GM19452 (cell line): ENCODE measurements around the gene PDE4B.
"Not testable (repeated sequence)": the region's sequence is repeated elsewhere in the genome, so short reads cannot be mapped to it uniquely, and the experiment has no call there.

Source experiments
- ATAC-seq: cut with Tn5 transposase; IDR thresholded peaks from one replicate; pipeline ENCODE4 v1.9.1; 2021; ENCODE audit not compliant: unreplicated experiment

PDE4B gene

DNA sequence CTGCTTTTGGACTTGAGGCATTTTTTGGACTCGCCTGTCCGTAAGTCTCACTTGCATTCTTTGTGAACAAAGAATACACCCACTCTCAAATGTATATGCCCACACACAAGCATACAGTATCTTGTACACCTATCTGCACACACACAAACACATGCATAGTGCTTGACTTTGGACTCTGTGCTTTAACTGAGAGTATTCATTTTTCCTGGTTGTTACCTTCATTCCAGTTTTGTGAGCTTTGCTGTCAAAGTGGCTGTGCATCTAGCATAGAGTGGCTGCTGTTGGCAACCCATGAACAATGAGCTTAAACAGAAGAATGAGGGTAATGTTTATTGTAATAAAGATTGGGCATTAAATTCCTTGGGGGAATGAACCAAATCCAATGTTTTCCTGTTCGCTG, 199.0 kb downstream of the PDE4B start:
- no peak for ATAC-seq

DNA sequence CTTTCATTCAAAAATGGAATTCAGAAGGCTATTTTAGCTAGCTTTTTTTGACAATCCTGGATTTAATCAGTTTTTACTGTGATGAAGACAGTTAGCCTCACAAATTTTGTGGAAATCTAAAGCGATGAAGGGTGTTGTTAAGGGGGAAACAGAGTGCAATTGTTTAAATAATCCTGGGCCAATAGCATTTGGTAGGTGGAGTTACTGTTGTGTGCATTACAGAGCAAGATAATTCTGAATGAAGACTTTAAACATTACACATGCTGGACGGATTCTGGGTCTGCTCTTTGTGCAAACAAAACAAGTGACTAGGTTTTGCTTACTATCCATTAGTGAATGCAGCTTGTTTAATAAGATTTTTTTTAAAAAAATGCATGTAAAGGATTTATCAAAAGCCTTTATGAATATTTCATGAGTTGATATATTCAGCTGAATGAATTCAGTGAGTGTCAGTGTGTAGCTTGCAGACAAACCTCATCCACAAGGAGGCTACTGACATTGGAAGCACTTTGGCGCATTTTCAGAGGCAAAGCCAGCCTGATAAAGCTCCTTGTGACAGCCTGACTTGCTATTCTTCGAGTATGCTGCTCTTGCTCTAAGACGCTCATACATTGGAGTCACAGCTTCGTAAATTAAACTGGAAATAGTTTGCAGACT, 199.6 kb downstream of the PDE4B start:
- no peak for ATAC-seq

DNA sequence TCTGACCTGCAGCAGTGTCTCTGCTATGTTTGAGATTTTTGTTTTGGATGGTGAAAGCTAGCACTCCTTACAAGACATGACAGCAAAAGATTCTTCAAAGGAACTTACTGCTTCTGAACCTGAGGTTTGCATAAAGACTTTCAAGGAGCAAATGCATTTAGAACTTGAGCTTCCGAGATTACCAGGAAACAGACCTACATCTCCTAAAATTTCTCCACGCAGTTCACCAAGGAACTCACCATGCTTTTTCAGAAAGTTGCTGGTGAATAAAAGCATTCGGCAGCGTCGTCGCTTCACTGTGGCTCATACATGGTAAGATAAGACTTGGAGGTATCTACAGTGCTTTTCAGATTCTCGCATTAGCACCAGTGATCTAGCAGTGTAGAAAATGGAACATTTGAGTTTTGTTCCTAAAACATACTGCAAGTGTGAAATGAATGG, 200.2 kb downstream of the PDE4B start:
- no peak for ATAC-seq

DNA sequence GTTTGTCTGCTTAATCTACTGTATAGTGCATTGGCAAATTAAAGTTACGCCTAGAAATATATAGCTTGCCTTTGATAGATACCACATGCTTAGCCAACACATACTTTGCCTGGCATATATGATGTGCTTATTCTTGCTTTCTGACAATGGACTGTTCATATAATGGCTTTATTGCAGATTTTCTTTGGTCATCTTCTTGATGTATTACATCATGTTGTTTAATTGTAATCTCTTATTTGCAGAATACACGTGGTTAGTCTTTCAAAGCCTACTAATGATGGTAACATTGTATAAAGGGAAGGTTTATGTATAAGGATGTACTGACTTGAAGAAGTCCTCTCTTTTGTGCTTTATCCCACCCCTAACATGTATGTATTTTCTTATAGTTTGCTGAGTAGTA, 201.5 kb downstream of the PDE4B start:
- no peak for ATAC-seq

DNA sequence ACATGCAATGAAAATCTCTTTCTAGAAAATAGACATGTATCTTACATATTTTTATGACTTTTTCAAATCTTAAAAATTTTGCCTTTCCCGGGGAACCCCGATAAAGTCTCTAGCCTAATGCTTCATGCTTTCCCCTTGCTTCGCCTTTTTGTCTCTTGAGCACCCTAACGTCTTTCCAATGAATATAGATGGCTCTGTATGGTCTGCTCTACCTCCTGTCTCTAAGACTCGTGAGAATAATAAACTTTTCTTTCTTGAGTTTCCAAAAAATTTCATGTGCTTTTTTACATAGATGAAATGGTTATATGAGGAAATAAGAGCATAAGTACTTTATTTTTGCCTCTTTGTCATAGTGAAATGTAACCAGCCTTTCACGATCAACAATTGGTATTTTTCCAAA, 202.6 kb downstream of the PDE4B start:
- ATAC-seq, result no peak

DNA sequence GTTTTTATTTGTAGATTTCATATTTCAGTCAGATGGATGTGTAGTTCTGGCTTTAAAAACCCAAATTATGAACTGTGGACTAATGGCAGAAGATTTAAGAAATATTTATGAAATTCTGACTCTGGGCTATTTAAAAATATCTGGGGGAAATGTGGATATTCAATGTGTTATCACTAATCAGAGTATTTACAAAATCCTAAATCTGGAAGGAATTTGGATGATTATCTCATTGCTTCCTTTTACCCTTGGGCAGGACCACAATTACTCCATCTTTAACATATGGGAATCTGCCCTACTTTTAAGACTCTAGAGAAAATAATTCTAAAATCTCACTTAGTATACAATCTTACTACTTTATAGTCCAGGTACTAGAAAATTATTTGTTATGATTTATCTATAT, 203.2 kb downstream of the PDE4B start:
- no peak for ATAC-seq

DNA sequence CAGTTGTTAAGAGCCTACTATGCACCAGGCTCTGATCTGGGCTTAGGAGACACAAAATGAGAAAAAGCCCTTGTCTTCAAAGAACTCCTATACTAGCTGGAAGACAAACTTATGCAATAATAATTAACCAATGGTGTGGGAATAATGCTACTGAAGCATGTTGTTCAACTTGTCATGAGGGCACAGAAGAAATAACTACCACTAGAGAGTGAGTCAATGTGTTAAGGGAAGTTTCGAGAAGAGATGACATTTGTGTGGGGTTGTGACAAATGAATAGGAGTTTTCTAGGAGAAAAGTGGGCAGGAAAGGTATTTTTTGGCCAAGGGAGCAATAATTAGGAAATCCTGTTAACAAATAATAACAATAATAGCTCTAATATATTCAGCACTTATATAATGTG, 205.0 kb downstream of the PDE4B start:
- ATAC-seq, result no peak

DNA sequence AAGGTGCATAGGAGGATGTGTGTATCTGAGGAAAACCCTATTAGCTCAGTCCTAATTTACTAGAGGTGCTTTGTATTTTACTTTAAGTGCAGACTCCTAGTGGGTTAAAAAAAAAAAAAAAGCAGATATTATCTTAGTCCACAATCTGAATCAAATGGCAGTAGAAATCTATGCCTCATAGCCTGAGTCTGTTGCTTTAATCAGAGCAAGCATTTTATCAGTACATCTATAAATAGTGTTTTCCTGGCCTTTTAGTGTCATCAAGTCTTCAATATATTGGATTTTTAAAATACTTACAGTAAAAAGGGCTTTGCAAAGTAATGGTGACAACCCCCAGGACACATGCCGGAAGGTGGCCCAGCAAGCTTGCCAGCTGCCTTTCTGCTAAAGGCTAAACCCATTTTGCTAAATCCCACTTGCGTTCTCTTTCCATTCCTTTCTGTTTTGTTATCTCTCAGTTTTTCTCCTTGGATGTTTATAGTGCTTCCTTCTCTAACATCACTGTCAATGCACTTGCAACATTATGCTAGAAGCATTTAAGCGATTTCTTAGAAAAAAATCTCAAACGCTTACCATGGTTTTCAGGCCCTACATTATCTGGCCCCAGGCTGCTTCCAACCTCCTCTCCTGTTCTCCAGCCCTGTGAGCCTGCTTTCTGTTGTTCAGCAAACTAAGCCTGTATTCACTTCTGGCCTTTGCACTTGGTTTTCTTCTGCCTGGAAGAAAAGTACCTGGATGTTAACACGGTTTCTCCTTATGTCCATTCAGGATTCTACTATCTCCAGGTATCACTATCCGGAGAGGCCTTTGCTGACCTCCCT, 206.3 kb downstream of the PDE4B start:
- ATAC-seq, result no peak

DNA sequence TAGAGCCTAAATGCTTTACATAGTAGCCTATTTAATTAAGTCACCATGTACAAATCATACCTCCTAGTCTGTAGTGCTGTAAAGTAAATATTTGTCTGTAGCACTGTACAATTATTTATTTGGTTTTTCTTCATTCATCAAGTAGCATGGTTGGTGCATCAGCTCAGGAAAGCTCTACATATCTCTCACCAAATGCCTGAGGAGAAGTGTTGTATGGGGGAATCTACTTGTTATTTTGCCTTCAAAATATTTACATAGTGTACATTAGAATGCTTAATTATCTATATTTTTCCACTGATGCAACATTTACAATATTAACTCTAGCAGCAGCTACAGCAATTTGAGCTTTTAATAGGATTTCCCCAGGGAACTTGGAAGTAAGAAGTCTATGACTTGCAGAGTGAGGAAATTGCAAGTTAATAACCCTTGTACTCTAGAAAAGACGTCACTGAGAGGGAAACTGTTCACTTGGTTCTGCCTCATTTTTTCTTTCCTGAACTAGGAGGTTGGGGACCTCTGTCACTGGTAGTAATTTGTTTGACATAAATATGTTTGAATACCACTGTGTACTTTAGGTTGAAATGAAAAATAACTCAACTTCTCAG, 207.4 kb downstream of the PDE4B start:
- no peak for ATAC-seq

DNA sequence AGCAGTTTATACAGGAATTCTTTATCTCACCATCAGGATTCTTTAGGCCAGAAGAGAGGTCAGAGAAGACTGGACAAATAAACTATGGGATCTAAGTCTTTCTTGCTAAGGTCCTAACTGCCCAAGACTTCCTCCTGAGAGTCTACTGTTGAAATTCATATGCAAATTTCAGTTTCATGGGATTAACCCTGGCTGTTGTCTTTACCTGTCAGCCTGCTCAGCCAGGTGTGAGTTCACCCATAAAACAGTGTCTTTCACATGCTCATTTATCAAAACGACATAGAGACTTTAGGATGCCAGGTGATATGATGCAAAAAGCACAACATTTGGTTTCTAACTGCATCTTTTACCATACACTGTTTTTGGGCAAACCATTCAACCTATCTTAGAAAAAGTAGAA, 211.0 kb downstream of the PDE4B start:
- no peak for ATAC-seq

DNA sequence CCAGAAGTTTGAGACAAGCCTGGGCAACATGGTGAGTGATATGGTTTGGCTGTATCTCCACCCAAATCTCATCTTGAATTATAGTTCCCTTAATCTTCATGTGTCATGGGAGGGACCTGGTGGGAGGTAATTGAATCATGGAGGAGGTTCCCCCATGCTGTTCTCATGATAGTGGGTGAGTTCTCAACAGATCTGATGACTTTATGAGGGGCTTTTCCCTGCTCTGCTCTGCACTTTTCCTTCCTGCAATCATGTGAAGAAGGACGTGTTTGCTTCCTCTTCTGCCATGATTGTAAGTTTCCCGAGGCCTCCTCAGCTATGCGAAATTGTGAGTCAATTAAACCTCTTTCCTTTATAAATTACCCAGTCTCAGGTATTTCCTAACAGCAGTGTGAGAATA, 213.8 kb downstream of the PDE4B start:
- not testable (repeated sequence) for ATAC-seq

DNA sequence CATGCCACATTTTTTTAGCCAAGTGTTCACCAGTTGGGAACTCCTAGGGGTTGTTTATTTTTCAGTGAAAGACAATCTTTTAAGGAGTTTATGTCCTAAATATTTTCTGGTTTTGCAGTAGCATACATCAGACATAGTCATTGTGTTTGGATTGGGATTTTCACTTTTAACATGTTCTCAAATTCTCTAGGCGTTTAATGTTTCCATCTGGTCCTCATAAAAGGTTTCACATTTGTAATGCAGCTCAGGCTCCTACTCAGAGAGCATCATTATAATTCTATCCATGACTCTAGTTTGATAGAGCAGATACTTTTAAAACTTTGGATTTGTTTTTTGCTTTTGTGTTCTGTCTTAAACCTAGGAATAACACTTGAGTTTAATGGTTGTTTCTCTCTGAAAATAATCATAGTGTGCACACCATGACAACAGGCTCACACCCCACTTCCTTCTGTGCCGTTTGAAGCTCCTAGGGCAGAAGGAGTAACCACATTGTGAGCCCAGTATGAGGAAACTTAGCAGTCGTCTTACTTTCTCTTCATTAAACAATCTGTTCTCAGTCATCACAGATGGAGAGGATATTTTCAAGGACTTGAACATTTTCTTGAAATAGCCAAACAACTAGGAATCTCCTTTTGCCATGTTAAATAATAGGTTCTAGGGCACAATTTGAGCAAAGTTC, 219.6 kb downstream of the PDE4B start:
- ATAC-seq, result no peak

DNA sequence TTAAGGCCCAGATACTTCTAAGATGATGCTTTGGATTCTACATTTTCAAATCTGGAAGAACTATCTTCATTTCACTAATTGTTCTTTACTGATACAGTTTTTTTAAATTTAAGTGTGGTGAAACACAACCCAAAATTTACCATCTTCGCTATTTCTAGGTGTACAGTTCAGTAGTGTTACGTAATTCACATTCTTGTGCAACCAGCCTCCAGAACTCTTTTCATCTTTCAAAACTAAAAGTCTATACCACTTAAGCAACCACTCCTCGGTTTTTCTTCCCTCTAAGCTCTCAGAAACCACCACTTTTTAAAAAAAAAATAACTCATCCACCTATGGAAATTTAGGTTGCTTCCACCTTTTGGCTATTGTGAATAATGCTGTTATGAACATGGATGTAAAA, 220.7 kb downstream of the PDE4B start:
- ATAC-seq, result no peak

DNA sequence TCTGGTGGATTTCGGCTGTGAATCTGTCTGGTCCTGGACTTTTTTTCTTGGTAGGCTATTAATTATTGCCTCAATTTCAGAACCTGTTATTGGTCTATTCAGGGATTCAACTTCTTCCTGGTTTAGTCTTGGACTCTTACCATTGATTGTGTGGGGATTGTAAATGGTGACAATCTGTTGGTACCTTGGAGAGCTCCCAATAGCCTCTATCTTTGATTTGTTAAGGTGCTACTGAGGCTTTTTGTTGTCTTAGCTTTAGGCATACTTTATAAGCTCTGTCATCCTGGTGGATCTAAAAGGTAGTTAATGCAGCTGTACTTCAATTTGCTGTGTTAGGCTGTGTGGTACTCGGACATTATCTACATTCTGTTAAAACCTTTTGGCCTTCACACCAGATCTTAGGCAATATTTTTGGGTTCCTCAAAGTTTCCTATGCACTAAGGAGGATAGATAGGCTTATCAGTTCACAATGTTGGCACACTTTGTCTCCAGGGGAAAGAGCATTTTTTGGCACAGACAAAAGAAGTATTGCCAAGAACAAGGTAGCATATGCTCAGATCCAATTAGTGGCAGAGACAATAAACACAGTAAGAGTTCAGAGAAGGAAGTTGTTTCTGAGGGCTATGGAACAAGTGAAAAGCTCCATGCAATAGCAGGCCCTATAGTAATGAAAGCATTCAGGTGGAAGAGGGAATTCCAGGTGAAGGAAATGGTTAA, 230.4 kb downstream of the PDE4B start:
- ATAC-seq, result no peak

DNA sequence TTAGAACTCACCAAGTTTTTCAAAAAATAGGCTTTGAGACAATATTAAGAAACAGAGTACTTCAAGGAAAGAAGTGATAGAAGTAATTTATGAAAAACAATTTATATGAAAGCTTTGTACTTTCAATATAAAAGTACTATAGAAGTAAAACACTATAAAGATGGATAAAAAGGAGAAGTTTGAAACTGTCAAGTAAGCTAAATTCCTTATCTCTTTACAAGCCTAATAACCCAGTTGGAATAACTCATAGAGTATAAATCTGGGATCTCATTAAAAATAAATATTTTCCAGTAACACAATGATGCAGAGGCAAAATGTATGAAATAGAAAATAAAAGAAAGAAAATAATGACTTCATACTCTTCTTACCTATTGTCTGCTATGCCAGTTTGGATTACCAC, 232.5 kb downstream of the PDE4B start:
- no peak for ATAC-seq

DNA sequence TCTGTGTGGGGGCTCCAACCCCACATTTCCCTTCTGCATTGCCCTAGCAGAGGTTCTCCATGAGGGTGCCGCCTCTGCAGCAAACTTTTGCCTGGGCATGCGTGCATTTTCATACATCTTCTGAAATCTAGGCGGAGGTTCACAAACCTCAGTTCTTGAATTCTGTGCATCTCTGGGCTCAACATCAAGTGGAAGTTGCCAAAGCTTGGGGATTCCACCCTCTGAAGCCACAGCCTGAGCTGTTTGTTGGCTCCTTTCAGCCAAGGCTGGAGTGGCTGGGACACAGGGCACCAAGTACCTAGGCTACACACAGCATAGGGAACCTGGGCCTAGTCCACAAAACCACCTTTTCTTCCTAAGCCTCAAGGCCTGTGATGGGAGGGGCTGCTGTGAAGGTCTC, 235.3 kb downstream of the PDE4B start:
- ATAC-seq, result no peak

DNA sequence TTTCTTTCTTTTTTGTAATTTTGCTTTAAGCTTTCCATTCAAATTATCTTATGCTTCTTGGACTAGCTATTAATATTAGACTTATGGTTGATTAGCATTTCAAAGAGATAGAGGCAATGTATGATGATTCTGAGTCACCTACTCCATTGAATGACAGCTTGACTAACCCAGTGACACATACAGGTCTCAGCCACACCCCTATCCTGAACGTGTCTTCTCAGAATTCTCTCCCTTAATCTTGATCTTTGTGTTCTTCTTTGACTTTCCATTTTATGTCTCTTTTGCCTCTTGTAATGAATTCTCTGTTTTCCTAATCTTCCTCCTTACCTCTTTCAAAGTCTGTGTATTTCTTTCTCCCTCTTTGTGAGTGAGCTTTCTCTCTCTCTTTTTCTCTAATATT, 241.1 kb downstream of the PDE4B start:
- no peak for ATAC-seq

DNA sequence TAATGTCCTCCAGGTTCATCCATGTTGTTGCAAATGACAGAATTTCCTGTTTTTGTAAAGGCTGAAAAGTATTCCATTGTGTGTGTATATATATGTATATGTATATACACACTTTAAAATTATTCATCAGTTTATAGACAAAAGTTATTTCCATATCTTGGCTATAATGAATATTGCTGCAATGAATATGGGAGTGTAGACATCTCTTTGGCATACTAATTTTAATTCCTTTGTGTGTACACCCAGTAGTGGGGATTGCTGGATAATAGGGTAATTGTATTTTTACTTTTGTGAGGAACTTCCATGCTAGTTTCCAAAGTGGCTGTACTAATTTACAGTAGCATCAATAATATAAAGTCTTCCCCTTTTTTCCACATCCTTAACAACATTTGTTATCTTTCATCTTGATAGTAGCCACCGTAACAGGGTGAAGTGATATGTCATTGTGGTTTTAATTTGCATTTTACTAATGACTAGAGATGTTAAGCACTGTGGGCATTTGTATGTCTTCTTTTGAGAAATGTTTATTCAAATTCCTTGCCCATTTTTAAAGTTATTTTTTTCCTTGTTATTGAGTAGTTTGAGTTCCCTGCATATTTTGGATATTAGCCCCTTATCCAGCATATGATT, 243.0 kb downstream of the PDE4B start:
- ATAC-seq, result no peak

DNA sequence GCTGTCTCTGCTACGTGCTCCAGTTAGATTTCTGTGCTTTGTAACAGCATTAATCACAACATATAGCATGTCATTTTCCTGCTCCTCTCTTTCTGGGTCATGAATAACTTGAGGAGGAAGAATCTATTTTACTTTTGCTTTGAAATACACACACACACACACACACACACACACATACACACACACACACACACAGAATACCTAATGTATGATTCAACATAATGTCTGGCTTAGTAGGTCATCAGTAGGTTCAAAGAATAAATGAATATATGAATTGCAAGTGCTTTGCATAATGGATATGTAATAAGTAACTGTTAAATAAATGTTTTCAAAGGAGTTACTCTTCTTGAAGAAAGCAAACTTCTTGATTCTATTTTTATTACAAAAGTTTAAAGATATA, 249.0 kb downstream of the PDE4B start:
- no peak for ATAC-seq

DNA sequence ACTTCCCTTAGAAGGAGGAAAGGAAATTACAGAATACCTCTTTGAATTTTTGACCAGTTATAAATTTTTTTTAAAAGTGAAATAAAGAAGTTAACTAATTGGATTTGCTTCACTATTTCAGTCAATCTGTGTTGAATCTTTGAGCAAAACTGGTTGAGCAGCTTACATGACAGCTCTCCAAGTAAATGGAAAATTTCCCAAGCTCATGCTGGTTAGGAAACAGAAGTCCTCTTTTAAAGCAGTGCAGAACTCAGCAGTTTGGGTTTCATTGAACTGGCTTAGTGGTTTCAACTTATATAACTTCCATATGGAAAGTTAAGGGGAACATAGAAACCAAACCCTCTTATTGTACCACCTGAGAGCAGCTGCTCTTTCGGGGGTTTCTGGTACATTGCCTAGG, 250.5 kb downstream of the PDE4B start:
- ATAC-seq, result no peak

DNA sequence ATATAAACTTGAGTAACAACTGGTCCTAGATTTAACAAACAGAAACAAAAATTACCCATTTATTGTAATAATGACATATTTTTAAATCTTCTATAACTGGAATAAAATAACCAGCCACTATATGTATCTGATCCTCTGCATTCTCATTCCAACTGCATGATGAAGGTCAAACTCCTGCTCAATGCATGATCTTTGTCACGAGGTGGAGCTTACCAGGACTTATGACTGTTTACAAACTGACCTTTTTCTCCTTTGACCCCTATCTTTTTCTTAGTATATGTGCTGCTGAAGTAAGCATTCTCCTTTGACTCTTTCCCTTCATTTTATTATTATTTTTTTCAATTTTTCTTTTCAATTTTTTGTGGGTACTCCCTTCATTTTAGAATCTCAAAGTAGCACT, 252.2 kb downstream of the PDE4B start:
- no peak for ATAC-seq
